Measurements from ENCODE around the gene CR2. TPM values are rescaled to one million over a fixed set of nuclear protein-coding genes. Genes with fewer than 3 reads are reported as not detected.

CR2 gene
- total RNA-seq, 1 donor from 2014 or later: not detected

GRCh38 chr1:207423560-207424292 is 30.4 kb upstream of the CR2 start:
- DNase-seq (ENCODE audit: low read depth): no peak
- H3K27me3 ChIP-seq (ENCODE audit: control insufficient read depth, insufficient read depth, low read length): peaks cover 4% of the 10 kb centered on the region
- FAIRE-seq: no peak

GRCh38 chr1:207424570-207425131 is 29.5 kb upstream of the CR2 start:
- no peak for TF ChIP-seq CTCF (IDR thresholded peaks at IDR 0.05; ENCODE audit: insufficient read depth, low read length, severe bottlenecking)
- H3K4me3 ChIP-seq (ENCODE audit: low read depth, low read length): no peak overlapping the region
- no peak for DNase-seq (ENCODE audit: low read depth)
- peaks cover 4% of the 10 kb centered on the region for H3K27me3 ChIP-seq (ENCODE audit: control insufficient read depth, insufficient read depth, low read length)
- no peaks in the 10 kb centered on the region for H3K36me3 ChIP-seq (ENCODE audit: control insufficient read depth, insufficient read depth, low read length)
- FAIRE-seq: no peak

More at GRCh38 chr1:207423560-207424292, 30.4 kb upstream of the CR2 start:
- no peak for TF ChIP-seq CTCF (IDR thresholded peaks at IDR 0.05; ENCODE audit: insufficient read depth, low read length, severe bottlenecking)
- Histone ChIP-seq H3K4me3 (ENCODE audit: low read depth, low read length) (no peak overlapping the region), H3K36me3 (ENCODE audit: control insufficient read depth, insufficient read depth, low read length) (no peaks in the 10 kb centered on the region)

GRCh38 chr1:207427832-207428585 is 26.1 kb upstream of the CR2 start:
- Histone ChIP-seq H3K4me3 (ENCODE audit: low read depth, low read length) (no peak overlapping the region), H3K27me3 (ENCODE audit: control insufficient read depth, insufficient read depth, low read length) (peaks cover 2% of the 10 kb centered on the region), H3K36me3 (ENCODE audit: control insufficient read depth, insufficient read depth, low read length) (no peaks in the 10 kb centered on the region)
- FAIRE-seq: no peak
- TF ChIP-seq CTCF (IDR thresholded peaks at IDR 0.05; ENCODE audit: insufficient read depth, low read length, severe bottlenecking): no peak
- no peak for DNase-seq (ENCODE audit: low read depth)

- Histone ChIP-seq H3K27me3 (ENCODE audit: control insufficient read depth, insufficient read depth, low read length) (peaks cover 2% of the 10 kb centered on the region), H3K36me3 (ENCODE audit: control insufficient read depth, insufficient read depth, low read length) (no peaks in the 10 kb centered on the region), H3K4me3 (ENCODE audit: low read depth, low read length) (no peak overlapping the region)
- DNase-seq (ENCODE audit: low read depth): no peak
- TF ChIP-seq CTCF (IDR thresholded peaks at IDR 0.05; ENCODE audit: insufficient read depth, low read length, severe bottlenecking): no peak
- FAIRE-seq: no peak
Observed at GRCh38 chr1:207428783-207429182, 25.3 kb upstream of the CR2 start.

- H3K27me3 ChIP-seq (ENCODE audit: control insufficient read depth, insufficient read depth, low read length): peaks cover 2% of the 10 kb centered on the region
- FAIRE-seq: no peak
- H3K36me3 ChIP-seq (ENCODE audit: control insufficient read depth, insufficient read depth, low read length): no peaks in the 10 kb centered on the region
- TF ChIP-seq CTCF (IDR thresholded peaks at IDR 0.05; ENCODE audit: insufficient read depth, low read length, severe bottlenecking): no peak
- no peak overlapping the region for H3K4me3 ChIP-seq (ENCODE audit: low read depth, low read length)
- no peak for DNase-seq (ENCODE audit: low read depth)
Observed at GRCh38 chr1:207429963-207430362, 24.2 kb upstream of the CR2 start.
